ENCODE results near the gene GPAT3.
"Not testable (repeated sequence)": the region's sequence is repeated elsewhere in the genome, so short reads cannot be mapped to it uniquely, and the experiment has no call there.

GPAT3 gene

DNA sequence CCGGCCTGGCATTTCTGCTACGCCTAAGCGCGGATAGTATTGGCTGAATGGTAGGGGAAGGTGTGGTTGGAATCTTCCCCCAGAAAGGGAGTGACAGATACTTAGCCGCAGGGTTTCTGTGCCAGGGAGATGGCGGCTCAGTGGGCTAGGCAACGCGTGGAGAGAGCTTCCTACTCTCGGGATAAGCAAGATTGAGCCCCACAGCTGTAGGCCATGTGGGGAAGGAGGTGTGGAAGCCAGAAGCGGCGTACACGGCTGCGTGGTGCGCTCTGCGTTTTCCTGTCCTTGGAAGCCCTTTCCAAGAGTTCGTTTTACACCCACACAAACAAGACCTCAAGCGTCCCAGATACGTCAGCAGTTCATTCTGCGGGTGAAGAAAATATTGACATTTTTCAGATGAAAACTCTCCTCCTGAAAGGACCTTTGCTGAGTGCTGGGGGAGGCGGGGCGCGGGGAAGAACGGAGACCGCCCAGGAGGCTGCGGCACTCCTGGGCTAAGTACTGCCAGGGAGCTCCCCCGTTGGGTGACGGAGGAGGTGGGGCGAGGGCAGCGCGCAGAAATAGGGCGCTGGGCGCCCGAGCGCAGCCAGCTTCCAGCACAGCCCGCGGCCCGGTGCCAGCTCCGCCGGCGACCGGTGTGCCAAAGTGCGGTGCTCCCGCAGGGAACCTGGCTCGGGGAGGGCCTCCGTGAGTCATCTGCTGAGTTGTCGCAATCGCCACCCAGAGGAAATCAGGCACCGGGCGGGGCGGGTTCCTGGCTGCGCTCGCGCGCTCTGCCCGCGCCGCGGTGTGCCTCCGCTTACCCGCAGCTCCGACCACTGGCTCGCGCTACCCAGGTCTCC, at the start of gene GPAT3:
Gene GPAT3, plus strand, starts transcription at position 589 of the 842 bp plus-strand sequence. CDS start 515 bp downstream, outside the sequence.
- FAIRE-seq (no peak), DNase-seq (ENCODE audit: insufficient read length, low spot score) (peak; percentile 44)

DNA sequence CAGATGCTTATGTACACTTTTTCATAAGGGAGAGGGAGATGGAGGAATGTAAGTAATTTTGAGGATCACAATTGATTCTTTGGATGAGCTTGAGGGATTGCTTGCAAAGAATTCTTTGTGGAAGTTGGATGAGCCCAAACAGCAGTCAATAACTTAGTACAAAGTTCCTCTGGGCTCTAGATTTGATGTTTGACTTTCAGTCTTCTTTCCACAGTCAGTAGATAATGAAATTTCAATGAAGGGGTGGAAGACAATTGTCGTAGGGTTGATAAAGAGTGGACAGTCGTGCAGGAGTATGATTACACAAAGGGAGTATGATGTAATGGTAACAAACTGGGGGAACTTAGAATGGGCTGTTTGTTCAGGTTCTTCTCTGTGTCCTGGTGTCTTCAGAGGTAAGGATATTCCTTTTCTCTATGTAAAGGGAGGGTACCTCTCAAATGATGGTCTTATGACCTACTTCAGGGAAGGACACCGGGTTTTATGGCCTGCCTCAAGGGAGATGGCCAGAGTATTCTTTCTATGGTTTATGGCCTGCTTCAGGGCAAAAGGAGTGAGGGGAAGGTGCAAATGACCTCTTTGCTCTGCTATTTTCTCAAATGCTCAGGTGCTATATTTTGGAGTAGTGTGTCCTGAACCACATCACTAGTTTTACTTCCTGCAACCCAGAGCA, 49.3 kb upstream of the GPAT3 start:
- FAIRE-seq: no peak
- no peak for DNase-seq (ENCODE audit: insufficient read length, low spot score)

DNA sequence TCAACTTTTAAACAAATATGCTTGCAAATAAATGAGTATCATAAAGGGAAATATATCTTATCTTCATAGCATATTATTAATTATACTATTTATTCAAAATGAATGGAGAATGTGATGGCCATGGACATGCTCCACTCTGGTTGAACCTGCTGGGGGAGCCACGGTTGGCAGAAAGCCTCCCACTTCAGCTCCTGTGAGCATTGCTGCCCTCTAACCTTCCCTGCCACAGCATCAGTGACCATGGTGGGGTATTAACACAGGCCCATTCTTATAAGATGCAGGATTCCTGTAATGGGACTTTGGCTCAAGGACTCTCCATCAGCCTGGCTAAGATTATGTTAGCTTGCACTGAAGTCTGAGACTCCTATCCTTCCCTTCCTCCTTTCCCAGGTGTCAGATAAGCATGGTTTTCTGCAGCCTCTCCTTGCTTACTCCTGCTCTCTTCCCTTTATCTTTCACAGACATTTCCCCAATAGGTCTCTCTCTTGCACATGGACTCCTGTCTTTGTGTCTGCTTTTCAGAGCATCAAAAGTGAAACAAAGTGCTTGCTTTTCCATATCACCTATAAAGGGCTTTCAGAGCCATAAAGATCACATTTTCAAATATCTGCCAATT, 46.1 kb upstream of the GPAT3 start:
- DNase-seq (ENCODE audit: insufficient read length, low spot score): no peak
- no peak for FAIRE-seq

DNA sequence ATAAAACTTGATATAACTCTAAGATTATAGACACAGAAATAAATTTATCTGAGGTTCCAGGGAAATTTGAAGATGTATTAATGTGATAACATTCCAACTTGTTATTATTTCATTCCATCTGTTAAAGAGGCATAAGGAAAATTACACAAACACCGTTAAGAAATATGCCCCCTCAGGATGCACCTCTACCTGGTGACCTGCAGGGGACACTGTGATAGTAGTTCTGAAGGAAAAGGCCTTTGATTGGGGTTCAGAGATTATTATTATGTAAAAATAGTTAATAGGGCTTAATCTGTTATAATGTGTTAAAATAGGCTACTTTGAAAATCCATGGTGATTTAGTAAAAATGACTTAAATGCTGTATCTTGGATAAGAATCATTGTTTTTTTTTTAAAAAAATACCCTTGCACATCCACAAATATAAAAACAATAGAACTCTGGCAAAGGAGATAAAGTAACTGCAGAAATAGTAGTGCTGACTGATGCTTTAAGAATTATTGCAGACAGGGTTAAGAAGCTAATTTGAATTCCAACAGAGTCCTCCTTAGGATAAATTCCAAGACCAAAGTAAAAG, 44.9 kb upstream of the GPAT3 start:
- DNase-seq (ENCODE audit: insufficient read length, low spot score): peak; percentile 24
- peak; percentile 77 for FAIRE-seq

DNA sequence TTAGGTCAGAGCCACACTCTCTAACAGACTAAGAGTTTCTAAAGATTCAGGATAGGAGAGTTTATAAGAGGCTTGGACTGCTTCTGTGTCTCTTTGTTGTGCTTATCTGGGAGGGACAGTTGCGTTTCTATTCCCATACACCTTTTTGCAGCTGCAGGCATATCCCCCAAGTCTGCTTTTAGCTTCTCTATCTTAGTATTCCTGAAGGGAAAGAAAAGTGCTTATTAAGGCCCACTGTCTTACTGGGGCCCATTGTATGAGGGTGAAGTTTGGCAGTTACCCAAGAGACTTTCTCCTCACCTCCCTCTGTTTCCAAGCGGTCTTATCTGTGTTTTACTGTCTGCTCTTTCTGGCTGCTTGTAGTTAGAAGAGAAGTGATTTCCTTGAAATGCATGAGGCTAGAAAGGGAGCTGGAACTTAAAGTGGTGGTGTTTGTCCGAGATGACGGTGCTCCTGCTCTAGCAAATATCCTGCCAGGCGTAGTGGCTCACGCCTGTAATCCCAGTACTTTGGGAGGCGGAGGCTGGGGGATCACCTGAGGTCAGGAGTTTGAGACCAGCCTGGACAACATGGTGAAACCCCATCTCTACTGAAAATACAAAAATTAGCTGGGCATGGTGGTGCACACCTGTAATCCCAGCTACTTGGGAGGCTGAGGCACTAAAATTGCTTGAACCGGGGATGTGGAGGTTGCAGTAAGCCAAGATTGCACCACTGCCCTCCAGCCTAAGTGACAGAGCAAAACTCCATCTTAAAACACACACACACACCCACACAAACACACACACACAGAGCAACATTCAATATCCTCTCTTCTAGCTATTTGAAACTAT, 39.6 kb upstream of the GPAT3 start:
- FAIRE-seq; DNase-seq (ENCODE audit: insufficient read length, low spot score): not testable (repeated sequence)

DNA sequence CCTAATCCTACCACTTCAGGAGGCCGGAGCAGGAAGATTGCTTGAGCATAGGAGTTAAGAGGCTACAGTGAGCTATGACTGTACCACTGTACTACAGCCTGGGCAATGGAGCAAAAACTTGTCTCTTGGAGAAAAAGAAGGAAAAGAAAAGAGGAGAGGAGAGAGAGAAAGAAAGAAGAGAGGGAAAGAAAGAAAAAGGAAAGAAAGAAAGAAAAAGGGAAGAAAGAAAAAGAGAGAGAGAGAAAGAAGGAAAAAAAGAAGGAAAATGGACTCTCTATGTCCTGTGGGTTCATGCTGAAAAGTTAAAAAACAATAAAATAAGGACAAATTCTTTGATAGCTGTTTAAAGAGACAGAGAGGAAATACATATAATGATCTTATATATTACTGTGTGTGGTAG, 37.7 kb upstream of the GPAT3 start:
- no peak for DNase-seq (ENCODE audit: insufficient read length, low spot score)
- FAIRE-seq: no peak

DNA sequence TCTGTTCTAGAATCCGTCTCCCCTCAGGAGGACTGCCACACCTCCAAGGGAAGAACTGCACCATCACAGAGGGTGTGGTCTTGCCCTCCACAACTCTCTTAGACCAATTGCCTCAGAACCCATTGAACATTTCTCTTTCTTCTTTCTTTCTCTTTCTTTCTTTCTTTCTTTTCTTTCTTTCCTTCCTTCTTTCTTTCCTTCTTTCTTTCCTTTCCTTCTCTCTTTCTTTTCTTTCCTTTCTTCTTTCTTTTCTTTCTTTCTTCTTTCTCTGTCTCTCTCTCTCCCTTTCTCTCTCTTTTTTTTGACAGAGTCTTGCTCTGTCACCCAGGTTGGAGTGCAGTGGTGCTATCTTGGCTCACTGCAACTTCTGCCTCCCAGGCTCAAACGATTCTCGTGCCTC, 34.2 kb upstream of the GPAT3 start:
- not testable (repeated sequence) for FAIRE-seq; DNase-seq (ENCODE audit: insufficient read length, low spot score)

DNA sequence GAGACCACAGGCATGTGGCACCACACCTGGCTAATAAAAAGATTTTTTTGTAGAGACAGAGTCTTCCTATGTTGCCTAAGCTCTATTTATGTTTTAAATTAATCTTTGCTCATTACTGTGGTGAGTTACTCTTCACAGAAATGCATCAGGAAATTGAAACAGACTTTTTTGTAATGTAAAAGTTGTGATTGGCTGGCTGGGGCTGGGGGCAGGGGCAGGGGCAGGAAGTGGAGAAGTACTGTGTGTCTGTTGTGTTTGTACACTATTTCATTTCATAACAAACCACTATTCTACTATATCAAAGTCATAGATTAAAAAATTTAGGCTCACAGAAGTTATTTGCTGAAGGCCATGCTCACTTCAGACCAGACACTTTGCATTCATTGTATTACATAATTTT, 31.9 kb upstream of the GPAT3 start:
- no peak for FAIRE-seq
- DNase-seq (ENCODE audit: insufficient read length, low spot score): no peak

DNA sequence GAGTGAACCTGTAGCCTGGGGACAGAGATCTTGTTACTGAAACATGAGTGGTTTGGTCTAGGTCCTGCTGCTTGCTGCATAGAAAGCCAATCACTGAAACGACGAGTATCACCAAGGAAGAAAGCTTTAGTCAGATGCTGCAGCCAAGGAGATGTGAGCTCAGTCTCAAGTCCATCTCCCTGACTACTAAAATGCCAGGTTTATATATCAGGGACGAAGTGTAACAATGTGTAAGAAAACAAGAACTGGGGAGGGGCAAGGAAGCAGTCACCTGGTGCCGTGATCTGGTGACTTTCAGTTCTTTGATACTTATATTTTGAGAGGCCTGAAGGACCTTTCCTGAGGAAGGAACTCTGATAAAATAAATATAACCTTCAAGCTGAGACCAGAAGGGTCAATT, 31.4 kb upstream of the GPAT3 start:
- FAIRE-seq: no peak
- no peak for DNase-seq (ENCODE audit: insufficient read length, low spot score)

DNA sequence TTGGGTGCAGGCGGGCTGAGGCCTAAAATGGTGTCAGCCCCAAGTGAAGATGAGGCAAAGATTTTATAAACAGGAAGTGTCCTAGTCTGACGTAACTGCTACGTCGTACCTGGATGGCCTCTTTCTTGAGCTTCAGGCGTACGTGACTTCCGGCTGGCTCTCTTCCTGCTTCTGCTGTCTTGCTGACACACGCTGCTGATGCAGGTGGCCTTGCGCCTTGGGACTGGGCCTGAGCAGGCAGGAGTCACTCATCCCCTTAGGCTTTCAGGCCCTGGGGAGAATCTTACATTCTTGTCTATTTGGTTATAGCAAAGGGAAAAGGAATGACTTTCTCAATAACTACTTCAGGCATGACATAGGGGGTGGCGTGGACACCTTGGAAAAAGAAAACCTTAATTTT, 30.9 kb upstream of the GPAT3 start:
- FAIRE-seq: no peak

DNA sequence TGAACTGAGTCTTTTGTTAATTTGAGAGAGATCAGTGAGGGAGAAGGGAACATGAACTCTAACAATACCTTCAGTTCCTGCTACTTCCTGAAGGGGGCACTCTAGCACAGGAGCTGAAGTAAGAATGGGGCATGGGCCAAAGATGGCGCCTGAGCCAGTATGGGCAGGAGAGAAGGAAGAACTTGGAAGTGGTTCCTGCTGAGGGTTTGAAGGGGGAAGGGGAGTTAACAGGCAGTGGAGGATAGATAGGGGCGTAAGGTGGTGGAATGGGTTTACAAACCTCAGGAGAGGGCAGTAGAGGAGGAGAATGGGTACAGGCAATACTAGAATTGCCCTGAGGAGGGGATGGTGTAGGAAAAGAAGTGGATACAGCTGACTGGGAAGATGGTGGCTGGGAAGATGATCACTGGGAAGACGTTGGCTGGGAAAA, 26.7 kb upstream of the GPAT3 start:
- DNase-seq (ENCODE audit: insufficient read length, low spot score) (peak; percentile 19), FAIRE-seq (peak; percentile 52)

More for the DNA sequence above, 30.9 kb upstream of the GPAT3 start:
- DNase-seq (ENCODE audit: insufficient read length, low spot score): no peak

DNA sequence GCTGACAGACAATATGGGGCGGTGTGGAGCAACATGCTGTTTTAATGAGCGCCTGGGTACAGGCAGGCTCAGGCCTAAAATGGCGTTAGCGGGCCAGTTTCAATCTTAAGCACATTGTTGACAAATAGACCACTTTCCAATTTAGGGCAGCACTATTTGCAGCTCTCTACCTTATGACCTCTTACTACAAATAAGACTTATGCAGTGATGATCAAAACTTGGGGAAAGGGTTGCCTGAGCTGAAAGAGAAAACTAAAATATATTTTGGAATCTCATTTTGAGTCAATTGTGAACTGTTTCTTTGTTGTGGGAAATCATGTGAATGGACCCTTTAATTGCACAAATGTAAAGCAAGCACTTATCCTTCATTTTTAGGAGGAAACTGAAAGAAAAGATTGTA, 25.5 kb upstream of the GPAT3 start:
- no peak for DNase-seq (ENCODE audit: insufficient read length, low spot score)

DNA sequence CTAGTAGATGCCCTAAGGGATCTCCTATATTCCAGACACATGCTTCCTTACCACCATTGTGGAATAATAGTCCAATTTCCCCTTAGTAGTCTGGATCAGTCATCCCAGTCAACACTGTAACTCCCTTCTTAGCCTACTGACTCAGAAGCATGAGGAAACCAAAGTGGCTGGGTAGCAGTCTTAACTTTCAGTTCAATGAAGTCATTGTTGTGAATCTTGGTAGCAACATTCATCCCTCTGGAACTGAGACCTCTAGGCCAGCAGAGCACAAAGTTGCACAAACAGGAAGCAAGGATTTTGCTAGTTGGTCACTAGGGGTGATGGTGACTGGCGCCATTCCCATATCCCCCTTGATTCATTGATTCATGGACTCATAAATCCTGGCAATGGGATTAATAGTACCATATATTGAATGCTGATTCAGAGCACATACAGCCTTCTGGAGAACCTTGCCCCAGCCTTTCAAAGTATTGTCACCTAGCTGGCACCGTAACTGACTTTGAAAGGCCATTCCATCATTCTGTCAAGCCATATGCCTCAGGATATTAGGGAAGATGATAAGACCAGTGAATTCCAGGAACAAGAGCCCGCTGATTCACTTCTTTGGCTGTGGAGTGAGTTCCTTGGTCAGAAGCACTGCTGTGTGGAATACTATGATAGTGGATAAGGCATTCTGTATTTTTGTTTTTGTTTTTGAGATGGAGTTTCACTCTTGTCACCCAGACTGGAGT, 19.7 kb upstream of the GPAT3 start:
- DNase-seq (ENCODE audit: insufficient read length, low spot score) (no peak), FAIRE-seq (no peak)

More for the DNA sequence above, 25.5 kb upstream of the GPAT3 start:
- no peak for FAIRE-seq

DNA sequence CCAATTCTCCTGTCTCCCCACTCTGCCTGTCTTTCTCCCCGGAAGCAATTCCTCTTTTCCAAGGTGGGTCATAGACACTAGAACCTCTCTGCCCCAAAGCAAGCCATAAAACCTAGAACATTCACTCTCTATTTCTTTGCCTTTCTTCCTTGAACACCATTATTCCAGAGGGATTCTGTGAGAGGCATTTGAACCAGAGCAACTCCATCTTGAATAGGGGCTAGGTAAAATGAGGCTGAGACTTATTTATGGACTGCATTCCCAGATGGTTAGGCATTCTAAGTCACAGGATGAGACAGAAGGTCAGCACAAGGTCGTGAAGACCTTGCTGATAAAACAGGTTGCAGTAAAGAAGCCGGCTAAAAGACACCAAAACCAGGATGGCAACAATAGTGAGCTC, 13.7 kb upstream of the GPAT3 start:
- no peak for FAIRE-seq

DNA sequence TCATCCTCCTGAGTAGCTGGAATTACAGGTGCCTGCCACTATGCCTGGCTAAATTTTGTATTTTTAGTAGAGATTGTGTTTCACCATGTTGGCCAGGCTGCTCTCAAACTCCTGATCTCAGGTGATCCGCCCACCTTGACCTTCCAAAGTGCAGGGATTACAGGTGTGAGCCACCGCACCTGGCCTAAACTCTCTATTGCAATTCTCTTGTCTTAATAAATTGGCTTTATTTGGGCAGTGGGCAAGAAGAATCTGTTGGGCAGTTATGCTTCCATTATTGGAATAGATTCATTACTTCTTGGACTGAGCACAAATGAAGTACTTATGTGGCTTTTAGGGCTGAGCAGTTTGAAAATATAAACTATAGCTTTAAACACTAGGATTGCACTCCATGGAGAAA, 8.2 kb upstream of the GPAT3 start:
- no peak for FAIRE-seq
- DNase-seq (ENCODE audit: insufficient read length, low spot score): no peak

More for the DNA sequence above, 13.7 kb upstream of the GPAT3 start:
- DNase-seq (ENCODE audit: insufficient read length, low spot score): no peak

DNA sequence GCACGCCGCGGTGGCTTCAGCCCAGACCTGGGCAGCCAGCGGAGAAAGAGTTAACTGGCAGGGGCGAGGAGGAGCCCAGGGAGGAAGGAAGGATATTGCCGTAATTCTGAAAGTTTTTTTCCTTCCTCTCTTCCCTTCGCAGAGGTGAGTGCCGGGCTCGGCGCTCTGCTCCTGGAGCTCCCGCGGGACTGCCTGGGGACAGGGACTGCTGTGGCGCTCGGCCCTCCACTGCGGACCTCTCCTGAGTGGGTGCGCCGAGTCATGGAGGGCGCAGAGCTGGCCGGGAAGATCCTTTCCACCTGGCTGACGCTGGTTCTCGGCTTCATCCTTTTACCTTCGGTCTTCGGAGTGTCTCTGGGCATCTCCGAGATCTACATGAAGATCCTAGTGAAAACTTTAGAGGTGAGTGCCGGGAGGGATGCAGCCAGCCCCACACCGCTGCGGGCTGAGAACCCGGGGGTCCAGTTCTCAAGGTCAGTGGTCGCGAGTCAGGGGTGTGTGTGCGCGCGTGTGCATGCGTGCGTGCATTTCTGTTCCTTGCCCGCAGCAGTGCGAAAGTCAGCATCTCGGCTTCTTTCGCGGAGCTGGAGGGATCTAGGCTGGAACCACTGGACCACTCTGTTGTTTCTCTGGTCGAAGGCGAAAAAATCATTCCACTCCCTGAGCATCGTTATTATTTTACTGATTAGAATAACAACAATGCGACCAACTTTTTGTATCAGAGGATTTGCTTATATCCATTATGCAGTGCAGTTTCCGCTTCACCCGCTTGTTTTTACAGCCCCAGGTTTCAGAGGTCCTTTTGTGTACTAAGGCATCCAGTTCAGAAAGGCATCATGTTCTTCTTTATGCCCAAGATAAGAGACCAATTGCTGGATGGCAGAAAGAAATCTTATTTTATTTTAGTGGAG, 709 bp downstream of the GPAT3 start:
- FAIRE-seq: no peak
- DNase-seq (ENCODE audit: insufficient read length, low spot score): no peak

DNA sequence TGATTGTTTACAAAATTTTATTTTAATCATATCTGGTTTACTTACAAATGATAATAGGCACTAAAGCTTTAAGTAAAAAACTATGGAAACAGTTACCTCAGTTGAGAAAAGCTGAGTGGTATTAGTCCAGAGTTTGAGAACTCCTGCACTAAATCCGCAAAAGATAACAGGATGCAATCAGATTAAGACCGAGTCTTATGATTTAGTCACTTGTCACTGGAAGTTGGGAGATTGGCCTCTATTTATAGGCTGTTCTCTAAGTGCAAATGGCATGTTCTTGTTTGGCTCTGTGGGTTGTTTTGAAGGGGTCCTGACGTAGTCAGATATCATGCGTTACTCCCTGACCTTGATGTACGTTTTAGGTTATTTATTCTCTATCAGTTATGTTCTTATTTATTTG, 6.3 kb downstream of the GPAT3 start:
- no peak for FAIRE-seq

DNA sequence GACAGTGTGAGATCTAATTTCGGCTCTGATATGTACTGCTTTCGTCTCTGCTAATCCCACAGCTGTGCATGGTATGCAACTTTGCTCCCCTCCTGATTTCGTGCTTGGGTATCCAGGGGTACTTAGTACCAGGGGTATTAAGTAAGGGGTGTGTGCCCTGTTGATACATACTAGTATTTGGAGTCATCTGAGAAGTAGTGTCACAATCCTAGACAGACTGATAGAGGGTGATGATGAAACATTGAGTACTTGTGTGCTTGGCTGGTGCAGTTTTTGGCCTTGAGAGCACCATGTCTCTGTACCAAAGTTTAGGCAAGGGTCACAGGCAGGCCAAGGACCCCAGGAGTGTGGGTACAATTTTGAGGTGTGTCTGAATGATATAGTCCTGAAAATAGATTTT, 10.9 kb downstream of the GPAT3 start:
- FAIRE-seq: no peak
- DNase-seq (ENCODE audit: insufficient read length, low spot score): no peak

More for the DNA sequence above, 6.3 kb downstream of the GPAT3 start:
- no peak for DNase-seq (ENCODE audit: insufficient read length, low spot score)
